ENCODE data around the gene MRPL17. TPM values are rescaled to one million over a fixed set of nuclear protein-coding genes. Genes with fewer than 3 reads are reported as not detected.
A peak's percentile ranks its signal among the peaks of the same experiment; 100 is the strongest.

Gene MRPL17
- total and polyA plus RNA-seq, 2 experiments from 2014 or later, result 34.5 to 62.7 TPM

DNA sequence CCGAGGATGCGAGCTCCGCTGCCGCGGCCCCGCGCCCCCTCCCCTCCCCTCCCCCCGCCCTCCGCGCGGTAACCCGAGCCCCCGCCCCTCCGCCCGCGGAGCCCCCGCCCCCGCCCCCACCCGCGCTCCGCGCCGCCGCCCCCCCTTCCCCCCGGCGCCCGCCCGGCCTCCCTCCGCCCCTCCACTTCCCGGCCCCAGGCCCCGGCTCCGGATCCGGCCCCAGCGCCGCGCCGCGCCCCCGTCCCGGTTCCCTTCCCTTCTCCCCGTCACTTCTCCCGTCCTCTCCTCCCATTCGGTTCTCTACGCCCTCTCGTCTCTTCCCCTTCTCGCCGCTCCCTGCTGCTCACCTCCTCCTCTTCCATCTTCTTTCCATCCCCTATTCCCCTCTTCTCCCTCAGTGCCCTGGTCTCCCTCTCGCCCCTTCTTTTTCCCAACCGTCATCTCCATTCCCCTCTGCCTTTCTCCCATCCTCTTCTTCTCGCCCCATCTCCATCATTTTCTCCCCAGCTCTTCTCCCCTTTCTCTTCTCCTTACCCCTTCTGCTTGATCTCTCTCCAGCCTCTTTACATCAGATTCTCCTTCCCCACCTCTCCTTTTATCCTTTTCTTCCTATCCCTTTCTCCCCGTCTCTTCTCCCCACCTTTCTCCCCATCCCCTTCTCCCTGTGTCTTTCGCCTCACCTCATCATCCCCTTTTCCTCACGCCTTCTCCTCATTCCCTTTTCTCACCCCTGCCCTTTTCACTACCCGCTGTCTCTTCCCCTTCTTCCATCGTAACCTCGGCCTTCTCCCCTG, 27.2 kb downstream of the MRPL17 start, which contains the start of gene DCHS1:
DCHS1 (minus strand) TSS at position 20 of the 794 bp plus-strand sequence. CDS start 14,196 bp downstream, outside the sequence.
- H3K4me1 ChIP-seq (ENCODE audit: insufficient read depth), result peaks cover 5% of the 10 kb centered on the region
- H3K9me3 ChIP-seq (ENCODE audit: low read depth), result no peaks in the 10 kb centered on the region
- H3K36me3 ChIP-seq (replicated peaks; ENCODE audit: insufficient read depth, low read depth), result no peaks in the 10 kb centered on the region
- H3K27me3 ChIP-seq, result peaks cover 23% of the 10 kb centered on the region
- peak within 1 kb of the TSS; percentile 87 for H3K27ac ChIP-seq
- H2AFZ ChIP-seq, result peak within 1 kb of the TSS; percentile 64
- DNase-seq (ENCODE audit: low spot score), result peak; percentile 53
- peak within 1 kb of the TSS; percentile 61 for H3K4me3 ChIP-seq
- peak within 1 kb of the TSS; percentile 86 for H3K4me2 ChIP-seq
- H4K20me1 ChIP-seq (ENCODE audit: insufficient read depth, poor library complexity, severe bottlenecking), result peaks cover 10% of the 10 kb centered on the region
- TF ChIP-seq EZH2phosphoT487 (IDR thresholded peaks at IDR 0.05; ENCODE audit: low read depth, severe bottlenecking, unreplicated experiment), result no peak
- TF ChIP-seq, protein P1, sequence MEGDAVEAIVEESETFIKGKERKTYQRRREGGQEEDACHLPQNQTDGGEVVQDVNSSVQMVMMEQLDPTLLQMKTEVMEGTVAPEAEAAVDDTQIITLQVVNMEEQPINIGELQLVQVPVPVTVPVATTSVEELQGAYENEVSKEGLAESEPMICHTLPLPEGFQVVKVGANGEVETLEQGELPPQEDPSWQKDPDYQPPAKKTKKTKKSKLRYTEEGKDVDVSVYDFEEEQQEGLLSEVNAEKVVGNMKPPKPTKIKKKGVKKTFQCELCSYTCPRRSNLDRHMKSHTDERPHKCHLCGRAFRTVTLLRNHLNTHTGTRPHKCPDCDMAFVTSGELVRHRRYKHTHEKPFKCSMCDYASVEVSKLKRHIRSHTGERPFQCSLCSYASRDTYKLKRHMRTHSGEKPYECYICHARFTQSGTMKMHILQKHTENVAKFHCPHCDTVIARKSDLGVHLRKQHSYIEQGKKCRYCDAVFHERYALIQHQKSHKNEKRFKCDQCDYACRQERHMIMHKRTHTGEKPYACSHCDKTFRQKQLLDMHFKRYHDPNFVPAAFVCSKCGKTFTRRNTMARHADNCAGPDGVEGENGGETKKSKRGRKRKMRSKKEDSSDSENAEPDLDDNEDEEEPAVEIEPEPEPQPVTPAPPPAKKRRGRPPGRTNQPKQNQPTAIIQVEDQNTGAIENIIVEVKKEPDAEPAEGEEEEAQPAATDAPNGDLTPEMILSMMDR (IDR thresholded peaks at IDR 0.05; ENCODE audit: poor library complexity), result no peak
- TF ChIP-seq EZH2 (IDR thresholded peaks at IDR 0.05; ENCODE audit: borderline replicate concordance), result no peak
- no peaks in the 10 kb centered on the region for H3K9me2 ChIP-seq (replicated peaks; ENCODE audit: insufficient read depth)
- 13% methylated on average over 6 of the region's 56 CpGs for WGBS (ENCODE audit: low lambda C conversion rate, missing lambda C conversion rate)
- peaks cover 43% of the 10 kb centered on the region for H3K79me2 ChIP-seq

DNA sequence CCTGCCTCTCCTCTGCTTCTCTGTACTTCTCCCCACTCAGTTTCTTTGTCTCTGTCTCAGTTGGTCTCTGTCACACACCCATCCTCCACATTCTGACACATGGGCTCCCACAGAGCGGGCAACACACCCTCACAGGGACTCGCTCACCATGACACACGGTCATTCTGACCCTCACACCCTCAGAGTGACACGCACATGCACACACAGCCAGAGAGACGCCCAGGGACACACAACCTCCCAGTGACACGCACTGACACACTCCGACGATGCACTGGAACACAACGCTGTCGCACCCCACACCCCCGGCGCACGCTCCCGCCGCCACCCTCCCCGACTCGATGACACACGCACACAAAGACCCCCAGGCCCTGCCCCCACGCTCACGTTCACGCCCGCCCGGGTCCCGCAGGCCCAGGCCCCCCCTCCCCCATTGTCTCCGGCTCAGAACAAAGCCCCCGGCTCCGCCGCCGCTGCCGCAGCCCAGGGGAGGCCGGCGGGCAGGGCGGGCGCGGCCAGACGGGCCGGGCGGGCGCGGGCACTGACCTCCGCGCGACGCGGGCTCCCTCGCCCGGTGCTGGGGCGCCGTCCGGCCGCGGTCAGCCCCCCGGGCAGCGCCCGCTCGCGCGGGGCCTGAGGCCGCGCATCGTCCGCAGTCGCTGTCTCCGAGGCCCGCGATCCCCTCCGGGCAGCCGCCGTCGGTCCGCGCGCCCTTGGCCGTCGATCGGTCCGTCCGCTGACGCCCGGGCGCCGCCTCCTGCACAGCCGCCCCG, 27.9 kb downstream of the MRPL17 start:
- H3K27ac ChIP-seq, result peak overlapping the region; percentile 72
- peak overlapping the region; percentile 86 for H3K4me2 ChIP-seq
- no peaks in the 10 kb centered on the region for H3K9me3 ChIP-seq (ENCODE audit: low read depth)
- H3K27me3 ChIP-seq, result peaks cover 23% of the 10 kb centered on the region
- H3K79me2 ChIP-seq, result peaks cover 48% of the 10 kb centered on the region
- WGBS (ENCODE audit: low lambda C conversion rate, missing lambda C conversion rate), result 5% methylated on average over 21 of the region's 84 CpGs
- peak overlapping the region; percentile 61 for H3K4me3 ChIP-seq
- no peaks in the 10 kb centered on the region for H3K36me3 ChIP-seq (replicated peaks; ENCODE audit: insufficient read depth, low read depth)
- no peak overlapping the region for H2AFZ ChIP-seq
- TF ChIP-seq, protein P1 (IDR thresholded peaks at IDR 0.05; ENCODE audit: poor library complexity), result no peak
- TF ChIP-seq EZH2phosphoT487 (IDR thresholded peaks at IDR 0.05; ENCODE audit: low read depth, severe bottlenecking, unreplicated experiment) (no peak), EZH2 (IDR thresholded peaks at IDR 0.05; ENCODE audit: borderline replicate concordance) (no peak)
- no peaks in the 10 kb centered on the region for H3K9me2 ChIP-seq (replicated peaks; ENCODE audit: insufficient read depth)
- peaks cover 5% of the 10 kb centered on the region for H3K4me1 ChIP-seq (ENCODE audit: insufficient read depth)
- H4K20me1 ChIP-seq (ENCODE audit: insufficient read depth, poor library complexity, severe bottlenecking), result peaks cover 10% of the 10 kb centered on the region
- peak; percentile 55 for DNase-seq (ENCODE audit: low spot score)

DNA sequence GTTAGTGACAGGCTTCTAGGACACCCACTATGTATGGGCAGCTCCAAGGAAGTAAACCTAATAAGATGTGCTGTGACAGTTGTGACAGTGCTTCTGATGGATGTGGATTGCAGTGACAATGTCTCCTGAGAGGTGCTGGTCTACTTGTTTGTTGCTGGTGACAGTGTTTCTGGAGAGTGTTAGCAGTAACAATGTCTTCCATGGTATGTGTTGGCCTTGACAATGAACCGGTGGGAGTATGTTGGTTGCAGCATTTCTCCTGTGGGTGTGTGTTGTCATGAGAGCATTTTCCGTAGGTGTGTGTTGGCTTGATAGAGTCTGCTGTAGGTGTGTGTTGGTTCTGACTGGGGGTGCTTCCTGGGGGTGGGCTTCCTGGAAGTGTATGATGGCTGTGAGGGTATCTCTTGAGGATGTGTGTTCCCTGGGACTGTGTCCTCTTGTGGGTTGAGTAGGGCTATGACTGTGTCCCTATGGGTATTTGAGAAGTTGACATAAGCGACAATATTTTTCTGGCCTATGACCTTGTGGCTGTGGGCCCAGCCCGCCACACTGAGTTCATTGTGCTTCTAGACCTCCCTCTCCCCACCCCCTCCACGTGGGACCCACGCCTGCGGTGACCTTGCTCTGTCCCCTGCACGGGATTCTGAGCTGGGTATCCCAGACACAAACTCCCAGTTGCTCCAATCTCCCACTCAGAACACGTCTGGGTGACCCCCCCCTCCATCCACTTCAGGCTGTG, 28.7 kb downstream of the MRPL17 start:
- no peaks in the 10 kb centered on the region for H3K9me3 ChIP-seq (ENCODE audit: low read depth)
- no peaks in the 10 kb centered on the region for H3K9me2 ChIP-seq (replicated peaks; ENCODE audit: insufficient read depth)
- no peak for TF ChIP-seq EZH2 (IDR thresholded peaks at IDR 0.05; ENCODE audit: borderline replicate concordance)
- no peak for TF ChIP-seq EZH2phosphoT487 (IDR thresholded peaks at IDR 0.05; ENCODE audit: low read depth, severe bottlenecking, unreplicated experiment)
- TF ChIP-seq, protein P1 (IDR thresholded peaks at IDR 0.05; ENCODE audit: poor library complexity), result no peak
- peak overlapping the region; percentile 72 for H3K27ac ChIP-seq
- peaks cover 55% of the 10 kb centered on the region for H3K79me2 ChIP-seq
- peak overlapping the region; percentile 86 for H3K4me2 ChIP-seq
- no peaks in the 10 kb centered on the region for H3K36me3 ChIP-seq (replicated peaks; ENCODE audit: insufficient read depth, low read depth)
- H2AFZ ChIP-seq, result no peak overlapping the region
- H3K27me3 ChIP-seq, result peaks cover 21% of the 10 kb centered on the region
- no peak for DNase-seq (ENCODE audit: low spot score)
- WGBS (ENCODE audit: low lambda C conversion rate, missing lambda C conversion rate), result 41% methylated on average over 9 of the region's 9 CpGs
- H4K20me1 ChIP-seq (ENCODE audit: insufficient read depth, poor library complexity, severe bottlenecking), result peaks cover 10% of the 10 kb centered on the region
- no peak overlapping the region for H3K4me3 ChIP-seq
- peaks cover 5% of the 10 kb centered on the region for H3K4me1 ChIP-seq (ENCODE audit: insufficient read depth)

Data from hepatocyte (in vitro differentiated cells).